Mesenchymal stem cell (in vitro differentiated cells and primary cell): Measurements from ENCODE around the gene ZNF699.
"Not testable (repeated sequence)": the region's sequence is repeated elsewhere in the genome, so short reads cannot be mapped to it uniquely, and the experiment has no call there.

Experiments
- DNase-seq: peaks from one replicate; pipeline ENCODE4 v3.0.0-alpha.2; 2013
- H2AFZ ChIP-seq: one replicate; pipeline ENCODE4 v1.6.1; 2013; ENCODE audit warnings: low read depth, mild to moderate bottlenecking, control low read depth, inconsistent platforms, low read length, moderate library complexity
- H2AK5ac ChIP-seq: 2 replicates; pipeline ENCODE4 v1.6.1; 2013; ENCODE audit warnings: low read length, moderate library complexity, mild to moderate bottlenecking, inconsistent platforms; ENCODE audit not compliant: severe bottlenecking
- H2BK120ac ChIP-seq: one replicate; pipeline ENCODE4 v1.6.1; 2013; ENCODE audit warnings: low read depth, mild to moderate bottlenecking, inconsistent platforms, low read length, moderate library complexity
- H2BK12ac ChIP-seq, 2 experiments: one replicate each; pipeline ENCODE4 v1.6.1; 2013; ENCODE audit warnings: inconsistent platforms in 2 of 2, low read length in 2 of 2, mild to moderate bottlenecking in 2 of 2, moderate library complexity in 2 of 2, control low read depth in 1 of 2
- H2BK15ac ChIP-seq: one replicate; pipeline ENCODE4 v1.6.1; 2013; ENCODE audit warnings: mild to moderate bottlenecking, low read depth, inconsistent platforms; ENCODE audit not compliant: poor library complexity, severe bottlenecking
- H2BK5ac ChIP-seq: 2 replicates; pipeline ENCODE4 v1.6.1; 2013; ENCODE audit warnings: low read depth, mild to moderate bottlenecking, low read length, control low read depth, inconsistent platforms; ENCODE audit not compliant: poor library complexity, severe bottlenecking
- H3K14ac ChIP-seq, 2 experiments: one replicate each; pipeline ENCODE4 v1.6.1; 2013; ENCODE audit warnings: inconsistent platforms in 2 of 2, low read length in 2 of 2, control low read depth in 1 of 2, mild to moderate bottlenecking in 1 of 2, moderate library complexity in 1 of 2
- H3K18ac ChIP-seq, 2 experiments: one replicate each; pipeline ENCODE4 v1.6.1; 2013; ENCODE audit warnings: inconsistent platforms in 2 of 2, low read length in 2 of 2, control low read depth in 1 of 2, low read depth in 1 of 2, mild to moderate bottlenecking in 1 of 2
- H3K23ac ChIP-seq, 2 experiments: one replicate each; pipeline ENCODE4 v1.6.1; 2013; ENCODE audit warnings: inconsistent platforms in 2 of 2, low read length in 2 of 2, mild to moderate bottlenecking in 2 of 2, moderate library complexity in 2 of 2, control low read depth in 1 of 2
- H3K27ac ChIP-seq: 2 replicates; pipeline ENCODE4 v1.5.1; 2013; ENCODE audit warnings: mild to moderate bottlenecking, moderate library complexity, low read length, control low read depth, inconsistent platforms; ENCODE audit not compliant: poor library complexity, severe bottlenecking
- H3K27me3 ChIP-seq, 2 experiments: 2 replicates each; pipeline versions ENCODE4 v1.6.1 to v1.7.0; 2013; ENCODE audit warnings: low read length in 2 of 2, mild to moderate bottlenecking in 2 of 2, moderate library complexity in 2 of 2, control low read depth in 1 of 2, inconsistent platforms in 1 of 2; ENCODE audit not compliant: control insufficient read depth in 1 of 2, insufficient read depth in 1 of 2
- H3K36me3 ChIP-seq, 2 experiments: 2 replicates each; pipeline versions ENCODE4 v1.6.1 to v1.7.0; 2013; ENCODE audit warnings: low read length in 2 of 2, control low read depth in 1 of 2, inconsistent platforms in 1 of 2, low read depth in 1 of 2, mild to moderate bottlenecking in 1 of 2; ENCODE audit not compliant: insufficient read depth in 2 of 2, control insufficient read depth in 1 of 2
- H3K4ac ChIP-seq, 2 experiments: one replicate each; pipeline ENCODE4 v1.6.1; 2013; ENCODE audit warnings: inconsistent platforms in 2 of 2, low read length in 2 of 2, mild to moderate bottlenecking in 2 of 2, moderate library complexity in 2 of 2, control low read depth in 1 of 2, low read depth in 1 of 2
- H3K4me1 ChIP-seq: 2 replicates; pipeline ENCODE4 v1.6.1; 2013; ENCODE audit warnings: low read depth, low read length, control low read depth; ENCODE audit not compliant: control insufficient read depth, insufficient read depth
- H3K4me2 ChIP-seq: 2 replicates; pipeline ENCODE4 v1.6.1; 2013; ENCODE audit warnings: low read length, mild to moderate bottlenecking, inconsistent platforms; ENCODE audit not compliant: poor library complexity, severe bottlenecking
- H3K4me3 ChIP-seq, 2 experiments: 2 replicates each; pipeline versions ENCODE4 v1.5.1 to v1.7.0; 2013; ENCODE audit warnings: low read length in 2 of 2, mild to moderate bottlenecking in 2 of 2, control low read depth in 1 of 2, low read depth in 1 of 2; ENCODE audit not compliant: insufficient read depth in 1 of 2
- H3K79me1 ChIP-seq: replicated peaks from 2 replicates; pipeline ENCODE4 v1.6.1; 2013; ENCODE audit warnings: mild to moderate bottlenecking, control low read depth, low read length, inconsistent platforms; ENCODE audit not compliant: poor library complexity, severe bottlenecking
- H3K9ac ChIP-seq: 2 replicates; pipeline ENCODE4 v1.7.0; 2013; ENCODE audit warnings: mild to moderate bottlenecking, low read length, moderate library complexity
- H3K9me3 ChIP-seq: 2 replicates; pipeline ENCODE4 v1.7.0; 2013; ENCODE audit warnings: mild to moderate bottlenecking, low read length; ENCODE audit not compliant: control insufficient read depth
- H4K8ac ChIP-seq: one replicate; pipeline ENCODE4 v1.6.1; 2013; ENCODE audit warnings: inconsistent platforms, mild to moderate bottlenecking, low read length, moderate library complexity
- H4K91ac ChIP-seq: one replicate; pipeline ENCODE4 v1.6.1; 2013; ENCODE audit warnings: mild to moderate bottlenecking, low read length, inconsistent platforms
- WGBS: methylation state at CpG from one replicate; pipeline ENCODE4 v1.1.7; 2013; ENCODE audit warnings: mixed read lengths; 5-methylcytosine and 5-hydroxymethylcytosine counted together

The ZNF699 gene

DNA sequence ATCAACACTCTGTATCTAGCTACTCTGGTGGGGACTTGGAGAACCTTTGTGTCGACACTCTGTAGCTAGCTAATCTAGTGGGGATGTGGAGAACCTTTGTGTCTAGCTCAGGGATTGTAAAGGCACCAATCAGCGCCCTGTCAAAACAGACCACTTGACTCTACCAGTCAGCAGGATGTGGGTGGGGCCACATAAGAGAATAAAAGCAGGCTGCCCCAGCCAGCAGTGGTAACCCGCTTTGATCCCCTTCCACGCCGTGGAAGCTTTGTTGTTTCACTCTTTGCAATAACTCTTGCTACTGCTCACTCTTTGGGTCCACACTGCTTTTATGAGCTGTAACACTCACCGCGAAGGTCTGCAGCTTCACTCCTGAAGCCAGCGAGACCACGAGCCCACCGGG, 12.6 kb upstream of the ZNF699 start:
- not testable (repeated sequence) for H3K23ac ChIP-seq, H3K9ac ChIP-seq, H2BK120ac ChIP-seq, H3K14ac ChIP-seq, H3K18ac ChIP-seq, H4K8ac ChIP-seq, H4K91ac ChIP-seq, H2BK12ac ChIP-seq, H2BK15ac ChIP-seq, DNase-seq, H3K79me1 ChIP-seq, H3K4me3 ChIP-seq, H3K4me2 ChIP-seq, H3K27ac ChIP-seq, H2AK5ac ChIP-seq, H3K4me1 ChIP-seq, H3K4ac ChIP-seq, H2AFZ ChIP-seq, H2BK5ac ChIP-seq, H3K27me3 ChIP-seq
- peaks cover 25% of the 10 kb centered on the region for H3K9me3 ChIP-seq
- 94% methylated on average over 10 of the region's 10 CpGs for WGBS
- peaks cover 10 to 12% of the 10 kb centered on the region in 2 experiments for H3K36me3 ChIP-seq

DNA sequence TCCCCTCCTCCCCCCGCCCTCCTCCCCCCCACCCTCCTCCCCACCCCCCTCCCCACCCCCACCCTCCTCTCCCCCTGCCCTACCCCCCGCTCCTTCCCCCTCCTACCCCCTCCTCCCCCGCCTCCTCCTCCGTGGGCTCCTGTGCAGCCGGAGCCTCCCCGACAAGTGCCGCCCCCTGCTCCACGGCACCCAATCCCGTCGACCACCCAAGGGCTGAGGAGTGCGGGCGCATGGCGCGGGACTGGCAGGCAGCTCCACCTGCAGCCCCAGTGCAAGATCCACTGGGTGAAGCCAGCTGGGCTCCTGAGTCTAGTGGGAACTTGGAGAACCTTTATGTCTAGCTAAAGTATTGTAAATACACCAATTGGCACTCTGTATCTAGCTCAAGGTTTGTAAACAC, 12.1 kb upstream of the ZNF699 start:
- Histone ChIP-seq H3K36me3 (peaks cover 7 to 11% of the 10 kb centered on the region in 2 experiments), H3K9me3 (peaks cover 21% of the 10 kb centered on the region)
- not testable (repeated sequence) for H2BK5ac ChIP-seq, H3K23ac ChIP-seq, H3K79me1 ChIP-seq, H4K91ac ChIP-seq, H3K4me3 ChIP-seq, H3K27me3 ChIP-seq, H3K9ac ChIP-seq, H2BK15ac ChIP-seq, H3K4me2 ChIP-seq, H3K18ac ChIP-seq, H3K14ac ChIP-seq, H2AK5ac ChIP-seq, H3K4me1 ChIP-seq, H4K8ac ChIP-seq, H2BK120ac ChIP-seq, H2AFZ ChIP-seq, DNase-seq, H3K4ac ChIP-seq, H2BK12ac ChIP-seq, H3K27ac ChIP-seq
- WGBS = 84% methylated on average over 10 of the region's 14 CpGs

DNA sequence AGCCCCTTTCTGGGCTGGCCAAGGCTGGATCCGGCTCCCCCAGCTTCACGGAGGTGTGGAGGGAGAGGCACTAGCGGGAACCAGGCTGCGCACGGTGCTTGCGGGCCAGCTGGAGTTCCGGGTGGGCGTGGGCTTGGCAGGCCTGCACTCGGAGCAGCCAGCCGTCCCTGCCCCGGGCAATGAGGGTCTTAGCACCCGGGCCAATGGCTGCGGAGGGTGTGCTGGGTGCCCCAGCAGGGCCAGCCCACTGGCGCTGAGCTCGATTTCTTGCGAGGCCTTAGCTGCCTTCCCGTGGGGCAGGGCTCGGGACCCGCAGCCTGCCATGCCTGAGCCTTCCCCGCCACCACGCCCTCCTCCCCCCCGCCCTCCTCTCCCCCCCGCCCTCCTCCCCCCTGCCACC, 11.7 kb upstream of the ZNF699 start:
- H3K18ac ChIP-seq = no peak overlapping the region
- H2AK5ac ChIP-seq = no peak overlapping the region
- H3K4me2 ChIP-seq = no peak overlapping the region
- no peak overlapping the region for H4K8ac ChIP-seq
- no peak overlapping the region for H3K9ac ChIP-seq
- no peak overlapping the region for H2BK15ac ChIP-seq
- no peak overlapping the region for H2BK12ac ChIP-seq
- no peak overlapping the region for H3K23ac ChIP-seq
- H3K4me1 ChIP-seq = peaks cover 2% of the 10 kb centered on the region
- H3K36me3 ChIP-seq = peaks cover 7 to 11% of the 10 kb centered on the region in 2 experiments
- H3K27me3 ChIP-seq = no peaks in the 10 kb centered on the region
- H4K91ac ChIP-seq = no peak overlapping the region
- H3K9me3 ChIP-seq = peaks cover 17% of the 10 kb centered on the region
- no peak overlapping the region for H2AFZ ChIP-seq
- H3K4ac ChIP-seq = no peak overlapping the region
- peak overlapping the region in 1 of 2 experiments; percentile 17 for H3K4me3 ChIP-seq
- no peak overlapping the region for H2BK120ac ChIP-seq
- no peak overlapping the region for H3K27ac ChIP-seq
- H3K14ac ChIP-seq = no peak overlapping the region
- H2BK5ac ChIP-seq = no peak overlapping the region
- 83% methylated on average over 11 of the region's 23 CpGs for WGBS
- no peak for DNase-seq
- peaks cover 8% of the 10 kb centered on the region for H3K79me1 ChIP-seq

DNA sequence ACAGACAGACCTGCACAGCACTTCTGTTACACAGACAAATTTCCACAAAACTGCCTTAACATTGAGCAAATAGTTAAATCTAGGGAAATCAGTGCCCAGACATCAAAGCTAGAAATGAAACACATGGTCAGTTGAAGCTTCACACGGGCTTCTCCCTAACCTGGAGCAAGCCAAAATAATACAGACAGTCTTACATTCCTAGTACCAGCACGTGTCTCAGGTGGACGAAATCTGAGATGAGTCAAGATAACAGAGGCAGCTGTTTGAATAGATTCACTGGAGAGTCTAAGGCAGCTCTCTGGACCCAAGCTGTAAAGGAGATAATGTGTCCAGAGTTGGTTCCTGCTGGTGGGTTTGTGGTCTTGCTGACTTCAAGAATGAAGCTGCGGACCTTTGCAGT, 4.1 kb upstream of the ZNF699 start:
- Histone ChIP-seq H4K8ac (no peak overlapping the region), H2BK15ac (no peak overlapping the region), H3K4me3 (no peak overlapping the region), H2AK5ac (no peak overlapping the region), H2BK12ac (no peak overlapping the region), H3K36me3 (no peaks in the 10 kb centered on the region), H3K18ac (no peak overlapping the region), H3K27ac (no peak overlapping the region), H4K91ac (no peak overlapping the region), H2BK120ac (no peak overlapping the region), H3K79me1 (peaks cover 2% of the 10 kb centered on the region), H3K4me1 (no peaks in the 10 kb centered on the region), H3K27me3 (no peaks in the 10 kb centered on the region), H3K14ac (no peak overlapping the region), H3K9me3 (no peaks in the 10 kb centered on the region), H2BK5ac (no peak overlapping the region), H3K23ac (no peak overlapping the region), H3K9ac (no peak overlapping the region), H3K4me2 (no peak overlapping the region), H2AFZ (no peak overlapping the region), H3K4ac (no peak overlapping the region)
- WGBS = 80% methylated on average over 4 of the region's 4 CpGs
- no peak for DNase-seq
